Stomach (tissue), 4 donors: ENCODE results near the gene CELF2.

Experiments used
- POLR2A ChIP-seq, 4 donors: fragments of 450-650 bp; IDR thresholded peaks; one replicate each; pipeline ENCODE4 v1.6.1; 2016; ENCODE audit warnings: antibody characterized with exemption in 4 of 4, control low read depth in 2 of 4, mild to moderate bottlenecking in 1 of 4, moderate library complexity in 1 of 4
- POLR2AphosphoS5 ChIP-seq, 3 donors: sonication (generic); formaldehyde crosslinking; IDR thresholded peaks; one replicate each; pipeline ENCODE4 v1.6.1; 2016; ENCODE audit warnings: antibody characterized with exemption in 3 of 3
- TF ChIP-seq, protein P1 (sequence below), 7 experiments: fragments of 450-650 bp in 4 of 7; fragments of 200-600 bp in 3 of 7; sonication (generic) in 3 of 7; IDR thresholded peaks; one replicate each; pipeline ENCODE4 v1.5.1; 2016 to 2019; ENCODE audit warnings: antibody characterized with exemption in 7 of 7, control low read depth in 2 of 7, mild to moderate bottlenecking in 1 of 7

DNA sequence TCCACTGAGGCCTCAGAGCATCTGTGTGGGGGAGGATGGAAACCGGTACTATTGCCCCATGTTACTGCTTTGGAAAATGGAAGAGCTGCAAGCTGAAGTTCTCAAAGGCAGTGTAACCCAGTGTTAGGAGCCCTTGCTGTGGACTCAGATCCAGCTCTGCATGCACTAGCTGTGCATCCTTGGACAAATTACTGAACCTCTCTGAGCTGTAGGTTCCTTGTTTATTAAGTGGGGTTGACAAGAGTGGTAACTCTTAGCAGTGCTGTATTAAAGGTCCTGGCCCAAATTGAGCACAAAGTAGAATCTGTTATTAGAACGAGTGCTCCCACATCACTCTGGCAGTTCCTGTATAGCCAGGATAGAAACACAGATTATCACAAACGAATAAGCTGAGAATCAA is 359.6 kb downstream of the CELF2 start:
- TF ChIP-seq, protein P1, sequence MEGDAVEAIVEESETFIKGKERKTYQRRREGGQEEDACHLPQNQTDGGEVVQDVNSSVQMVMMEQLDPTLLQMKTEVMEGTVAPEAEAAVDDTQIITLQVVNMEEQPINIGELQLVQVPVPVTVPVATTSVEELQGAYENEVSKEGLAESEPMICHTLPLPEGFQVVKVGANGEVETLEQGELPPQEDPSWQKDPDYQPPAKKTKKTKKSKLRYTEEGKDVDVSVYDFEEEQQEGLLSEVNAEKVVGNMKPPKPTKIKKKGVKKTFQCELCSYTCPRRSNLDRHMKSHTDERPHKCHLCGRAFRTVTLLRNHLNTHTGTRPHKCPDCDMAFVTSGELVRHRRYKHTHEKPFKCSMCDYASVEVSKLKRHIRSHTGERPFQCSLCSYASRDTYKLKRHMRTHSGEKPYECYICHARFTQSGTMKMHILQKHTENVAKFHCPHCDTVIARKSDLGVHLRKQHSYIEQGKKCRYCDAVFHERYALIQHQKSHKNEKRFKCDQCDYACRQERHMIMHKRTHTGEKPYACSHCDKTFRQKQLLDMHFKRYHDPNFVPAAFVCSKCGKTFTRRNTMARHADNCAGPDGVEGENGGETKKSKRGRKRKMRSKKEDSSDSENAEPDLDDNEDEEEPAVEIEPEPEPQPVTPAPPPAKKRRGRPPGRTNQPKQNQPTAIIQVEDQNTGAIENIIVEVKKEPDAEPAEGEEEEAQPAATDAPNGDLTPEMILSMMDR (IDR thresholded peaks at IDR 0.05) = no peak
- TF ChIP-seq POLR2A (IDR thresholded peaks at IDR 0.05) = no peak
- TF ChIP-seq POLR2AphosphoS5 (IDR thresholded peaks at IDR 0.05) = no peak
